GM18951 (cell line): ENCODE results near the gene SLC27A2.
"Not testable (repeated sequence)": the region's sequence is repeated elsewhere in the genome, so short reads cannot be mapped to it uniquely, and the experiment has no call there.

Source experiments
- POLR2A ChIP-seq: IDR thresholded peaks from 4 replicates; pipeline ENCODE4 v1.6.1; 2011; ENCODE audit warnings: mild to moderate bottlenecking; ENCODE audit not compliant: insufficient read length, insufficient read depth; ENCODE audit errors: extremely low read depth
- in situ Hi-C: fragments of 300-500 bp; cut with MboI; formaldehyde crosslinking; loops from one replicate; pipeline ENCODE4 v1.12.0; 2022; ENCODE audit warnings: low sequenced_read_pairs, mixed read lengths, inconsistent platforms; ENCODE audit not compliant: unreplicated experiment

Gene SLC27A2

DNA sequence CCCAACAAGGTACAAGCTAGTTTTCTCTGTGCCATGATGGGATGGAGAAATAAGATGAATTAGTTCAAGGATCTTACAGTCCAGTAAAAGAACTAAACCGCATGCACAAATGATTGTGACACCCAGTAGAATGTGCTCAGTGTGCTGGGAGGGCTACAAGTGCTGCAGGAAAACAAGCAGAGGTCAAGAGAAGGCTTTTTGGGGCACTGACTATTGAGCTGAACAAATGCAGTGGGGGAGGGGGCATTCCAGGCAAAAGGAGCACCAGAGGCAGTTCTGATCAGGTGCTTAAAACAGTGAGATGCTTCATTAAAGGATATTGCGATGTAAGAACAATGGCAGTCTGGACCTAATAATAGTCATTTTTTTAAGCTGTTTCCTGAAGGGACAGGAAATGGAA lies 6.0 kb downstream of the SLC27A2 start:
- in situ Hi-C loops = no loop called here
- no peak for TF ChIP-seq POLR2A

DNA sequence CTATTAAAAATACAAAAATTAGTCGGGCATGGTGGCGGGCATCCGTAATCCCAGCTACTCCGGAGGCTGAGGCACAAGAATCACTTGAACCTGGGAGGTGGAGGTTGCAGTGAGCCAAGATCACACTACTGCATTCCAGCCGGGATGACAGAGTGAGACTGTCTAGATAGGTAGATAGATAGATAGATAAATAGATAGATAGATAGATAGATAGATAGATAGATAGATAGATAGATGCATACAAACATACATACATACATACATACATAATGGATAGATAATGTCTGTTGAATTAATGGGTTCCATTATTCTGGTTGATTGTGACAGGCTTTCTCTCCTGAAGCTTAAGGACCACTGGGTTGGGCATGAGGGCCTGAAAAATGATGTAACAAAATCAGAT lies 6.8 kb downstream of the SLC27A2 start:
- in situ Hi-C loops = not testable (repeated sequence)

DNA sequence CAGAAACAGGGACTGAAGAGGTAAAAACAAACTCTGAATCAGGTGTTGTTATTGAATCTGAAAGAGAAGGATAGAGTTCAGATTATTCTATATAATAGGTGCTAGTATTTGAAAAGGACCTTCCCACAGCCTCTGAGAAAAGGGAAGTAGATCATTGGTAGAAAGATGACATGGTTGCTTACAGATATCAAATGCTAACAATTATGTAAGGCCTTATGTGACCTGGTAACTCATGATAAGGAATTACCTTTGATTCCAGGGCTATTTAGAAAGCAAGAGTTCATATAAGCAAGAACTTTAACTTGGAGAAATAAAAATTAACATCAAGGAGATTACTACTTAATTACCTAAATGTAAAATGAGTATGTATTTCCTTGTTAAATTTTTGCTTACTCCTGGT lies 7.6 kb downstream of the SLC27A2 start:
- no peak for TF ChIP-seq POLR2A
- in situ Hi-C loops = no loop called here

DNA sequence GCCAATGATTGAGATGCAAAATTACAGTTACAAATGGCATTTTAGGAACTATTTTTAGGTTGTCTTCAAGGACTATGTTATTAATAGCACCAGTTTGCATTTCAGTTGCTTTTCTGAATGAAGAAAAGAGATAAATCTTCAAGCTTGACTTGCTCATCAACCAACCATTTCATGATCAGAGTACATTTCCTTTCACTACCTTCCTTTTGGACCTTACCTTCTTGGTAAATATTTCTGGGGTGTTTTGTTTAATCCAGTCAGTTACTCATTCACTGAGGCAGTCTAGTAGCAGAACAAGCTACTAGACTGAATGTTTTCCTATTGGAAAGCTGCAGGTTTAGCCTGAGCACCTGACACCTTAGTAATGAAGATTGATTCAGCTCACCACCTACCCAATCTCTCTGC lies 8.2 kb downstream of the SLC27A2 start:
- no peak for TF ChIP-seq POLR2A
- in situ Hi-C loops = no loop called here

DNA sequence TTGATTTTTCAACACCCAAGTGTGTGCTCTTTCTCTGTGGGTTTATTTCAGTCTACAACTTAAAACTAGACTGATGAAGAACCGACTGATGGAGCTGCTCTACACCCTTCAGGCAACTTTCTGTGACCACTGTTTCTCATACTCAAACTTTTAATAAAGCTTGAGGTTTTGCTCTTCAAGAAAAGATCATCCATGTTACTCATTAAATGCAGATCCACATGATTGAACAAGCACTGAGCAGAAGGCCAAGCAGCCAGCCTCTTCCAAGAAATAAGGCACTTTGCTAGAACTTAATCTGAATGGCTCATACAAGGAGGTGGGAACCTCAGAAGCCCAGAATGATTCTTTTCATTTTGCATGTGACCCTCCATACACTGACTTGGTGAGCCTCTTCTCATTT lies 8.7 kb downstream of the SLC27A2 start:
- TF ChIP-seq POLR2A = no peak
- in situ Hi-C loops = no loop called here

DNA sequence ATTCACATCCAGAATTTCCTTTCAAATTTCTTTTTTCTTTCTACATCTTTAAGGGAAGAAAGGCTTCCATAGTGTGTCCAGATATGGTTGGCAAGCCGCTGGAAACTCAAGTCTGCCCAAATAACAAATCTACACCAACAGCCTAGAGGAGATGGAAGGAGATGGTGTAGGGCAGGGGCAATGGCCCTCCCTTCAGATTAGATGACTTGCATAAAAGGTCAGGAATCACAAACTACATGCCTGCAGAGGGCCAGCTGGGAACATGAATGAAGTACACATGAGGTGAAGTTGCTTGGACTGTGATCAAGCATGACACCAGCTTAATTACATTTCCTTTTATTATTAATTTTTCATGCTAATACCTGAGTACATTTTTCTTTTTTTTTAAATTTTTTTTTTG lies 10.2 kb downstream of the SLC27A2 start:
- TF ChIP-seq POLR2A = no peak
- in situ Hi-C loops = no loop called here

DNA sequence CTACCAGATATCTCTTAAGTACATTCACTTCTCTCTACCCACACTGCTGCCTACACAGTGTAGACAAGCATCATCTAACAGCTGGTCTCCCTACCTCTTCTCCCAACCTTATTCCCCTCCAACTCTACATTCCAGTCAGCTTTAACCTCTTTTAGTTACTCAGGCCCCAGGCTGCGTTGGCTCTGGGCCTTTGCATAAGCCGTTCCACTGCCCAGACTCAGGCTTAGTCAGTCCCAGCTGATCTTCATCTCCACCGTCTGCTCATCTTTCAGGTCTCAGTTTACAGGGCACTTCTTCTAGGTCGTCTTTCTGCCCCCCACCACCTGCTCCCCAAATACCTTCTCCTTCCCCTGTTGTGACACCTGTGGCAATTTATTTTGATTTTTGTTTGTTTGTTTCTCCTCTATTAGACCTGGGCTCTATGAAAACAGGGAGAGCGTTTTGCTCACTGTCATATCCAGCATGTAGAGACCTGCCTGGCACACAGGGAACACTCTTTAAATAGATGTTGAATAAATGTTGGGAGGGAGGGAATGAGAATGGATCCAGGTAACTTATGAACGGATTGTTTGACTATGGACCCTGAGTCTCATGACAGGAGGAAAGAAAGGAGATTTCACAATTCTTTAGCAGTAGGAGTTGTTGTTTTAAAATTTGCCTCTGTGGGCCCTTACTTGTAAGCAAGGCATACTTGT lies 11.1 kb downstream of the SLC27A2 start:
- in situ Hi-C loops = no loop called here
- no peak for TF ChIP-seq POLR2A

DNA sequence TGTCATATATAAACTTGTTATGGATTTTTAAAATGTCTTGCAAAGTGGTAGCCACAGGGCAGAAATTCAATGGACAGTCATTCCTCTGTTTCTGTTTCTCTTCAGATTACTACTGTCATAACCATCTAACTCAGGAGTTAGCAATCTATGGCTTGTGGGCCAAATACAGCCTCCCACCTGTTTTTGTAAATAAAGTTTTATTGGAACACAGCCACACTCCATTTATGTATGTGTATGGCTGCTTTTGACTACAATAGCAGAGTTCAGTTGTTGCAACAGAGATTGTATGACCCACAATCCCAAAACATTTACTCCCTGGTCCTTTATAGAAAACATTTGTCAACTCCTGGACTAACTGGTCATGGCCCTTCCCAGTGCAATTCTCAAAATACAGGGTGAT lies 20.0 kb downstream of the SLC27A2 start:
- in situ Hi-C loops = no loop called here
- TF ChIP-seq POLR2A = no peak

DNA sequence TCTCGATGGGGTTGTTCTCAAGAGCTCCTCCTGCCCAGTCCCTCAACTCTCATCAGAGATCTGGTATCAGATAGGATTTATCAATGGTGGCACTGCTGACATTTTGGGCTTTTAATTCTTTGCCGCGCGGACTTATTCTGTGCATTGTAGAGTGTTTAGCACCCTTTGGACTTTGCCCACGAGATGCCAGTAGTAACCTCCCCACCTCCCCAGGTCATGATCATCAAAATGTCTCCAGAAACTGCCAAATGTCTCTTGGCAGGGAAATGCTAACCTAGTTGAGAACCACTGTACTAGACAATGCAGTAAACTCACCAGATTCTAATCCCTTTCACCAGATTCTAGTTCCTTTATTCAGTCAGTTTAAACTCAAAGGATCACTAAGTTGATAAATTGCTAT lies 24.0 kb downstream of the SLC27A2 start:
- in situ Hi-C loops = no loop called here
- no peak for TF ChIP-seq POLR2A

DNA sequence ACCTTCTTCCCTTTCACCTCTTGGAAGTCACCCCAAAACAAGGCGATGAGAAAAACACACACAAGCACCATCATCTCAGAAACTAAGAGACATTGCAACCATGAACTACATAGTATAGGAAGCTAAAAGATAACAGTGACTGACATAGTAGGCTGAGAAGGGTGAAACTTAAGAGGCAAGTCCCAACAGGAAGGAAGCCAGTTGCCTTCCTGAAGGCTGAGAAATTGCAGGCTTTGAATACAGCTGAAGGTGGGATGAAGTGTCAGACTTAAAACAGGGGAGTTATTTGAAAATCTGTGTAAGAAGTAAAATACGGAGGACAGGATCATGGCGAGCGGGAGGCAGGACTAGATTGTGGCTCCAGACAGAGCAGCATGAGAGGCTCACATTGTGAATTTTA lies 27.8 kb downstream of the SLC27A2 start:
- TF ChIP-seq POLR2A = no peak
- in situ Hi-C loops = no loop called here

DNA sequence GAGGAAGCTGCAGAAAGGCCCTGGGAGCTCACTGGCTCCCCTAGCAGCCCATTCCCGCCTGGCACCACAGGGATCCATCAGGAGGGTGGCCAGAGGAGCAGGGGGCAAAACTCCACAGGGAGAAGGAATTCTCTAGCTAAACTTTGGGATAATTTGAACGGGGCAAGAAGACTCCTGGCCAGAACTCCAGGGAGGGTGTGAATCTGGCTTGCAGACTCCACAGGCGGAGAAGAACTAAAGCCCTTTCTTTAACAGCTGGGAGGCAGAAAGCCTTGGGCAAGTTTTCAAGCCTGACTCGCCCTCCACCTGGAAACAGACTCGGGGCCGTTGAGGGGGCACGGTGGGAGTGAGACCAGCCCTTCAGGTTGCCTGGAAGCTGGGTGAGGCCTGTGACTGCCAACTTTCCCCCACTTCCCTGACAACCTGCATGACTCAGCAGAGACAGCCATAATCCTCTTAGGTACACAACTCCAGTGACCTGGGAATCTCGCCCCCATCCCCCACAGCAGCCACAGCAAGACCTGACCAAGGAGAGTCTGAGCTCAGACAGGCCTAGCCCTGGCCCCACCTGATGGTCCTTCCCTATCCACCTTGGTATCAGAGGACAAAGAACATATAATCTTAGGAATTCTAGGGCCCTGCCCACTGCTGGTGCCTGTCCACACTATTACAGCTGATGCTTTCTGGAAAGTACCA lies 28.6 kb downstream of the SLC27A2 start:
- TF ChIP-seq POLR2A = no peak
- in situ Hi-C loops = no loop called here

DNA sequence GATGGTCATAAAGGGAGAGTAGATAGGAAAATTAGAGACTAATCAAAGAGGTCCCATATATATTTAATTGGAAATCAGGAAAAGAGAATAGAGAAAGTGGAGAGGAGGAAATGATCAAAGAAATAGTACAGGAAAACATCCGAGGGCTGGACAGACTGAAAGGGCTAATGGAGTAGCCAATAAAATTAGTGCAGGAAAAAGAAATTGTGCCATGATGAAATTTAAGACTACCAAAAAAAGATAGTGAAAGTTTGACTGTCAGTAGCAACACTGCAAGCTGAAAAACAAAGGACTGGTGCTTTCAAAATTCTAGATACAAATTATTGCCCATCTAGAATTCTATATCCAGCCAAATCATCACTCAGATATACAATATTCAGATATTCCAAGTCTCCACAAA lies 36.3 kb downstream of the SLC27A2 start:
- TF ChIP-seq POLR2A = no peak

DNA sequence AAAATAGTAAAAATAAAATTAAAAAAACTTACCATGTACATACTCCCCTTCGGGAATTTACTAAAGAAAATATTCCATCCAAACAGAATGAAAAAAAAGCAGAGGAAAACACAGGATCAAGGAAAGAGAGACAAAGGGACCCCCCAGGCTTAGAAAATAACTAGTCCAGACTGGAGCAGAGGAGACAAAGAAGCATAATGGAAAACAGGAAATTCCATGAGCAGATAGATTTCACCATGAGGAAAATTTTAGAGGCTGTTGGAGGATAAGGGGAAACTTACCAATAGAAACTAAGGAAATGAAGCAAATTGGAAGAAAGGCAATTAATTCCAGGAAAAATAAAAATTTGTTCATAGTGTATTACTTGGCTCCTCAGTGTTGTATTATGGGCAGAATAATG lies 36.7 kb downstream of the SLC27A2 start:
- TF ChIP-seq POLR2A = no peak
- in situ Hi-C loops = no loop called here

More for the DNA sequence above, 36.3 kb downstream of the SLC27A2 start:
- in situ Hi-C loops = no loop called here

DNA sequence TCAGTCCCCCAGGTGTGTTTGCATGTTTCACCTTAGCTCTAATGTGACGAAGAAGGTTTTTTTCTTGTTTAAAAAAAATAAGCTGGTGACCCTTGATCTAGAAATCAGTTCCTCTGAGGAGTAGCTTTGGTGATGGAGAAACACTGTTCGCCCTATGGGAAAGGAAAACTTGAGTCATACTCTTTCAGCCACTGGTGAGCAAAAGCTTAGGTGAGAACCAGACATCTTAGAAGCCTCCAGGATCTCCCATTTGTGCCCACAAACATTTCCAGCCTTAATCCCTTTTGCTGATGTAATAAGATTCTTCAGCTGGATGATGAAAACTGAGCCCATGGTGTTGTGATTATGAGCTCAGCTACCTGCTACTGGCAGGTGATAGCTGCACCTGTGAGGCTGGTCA lies 37.8 kb downstream of the SLC27A2 start:
- no peak for TF ChIP-seq POLR2A
- in situ Hi-C loops = no loop called here
